Natural killer cell (primary cell): ENCODE measurements around the gene PLSCR3. TPM values are rescaled to one million over a fixed set of nuclear protein-coding genes. Genes with fewer than 3 reads are reported as not detected.

ENCODE experiments used
- ATAC-seq, 3 donors: fragments of 150-1000 bp in 2 of 3; fragments of 200-7000 bp in 1 of 3; cut with Tn5 transposase; 1 replicate in 1 of 3; 2 replicates in 2 of 3; pipeline ENCODE4 v1.10.0; 2021; ENCODE audit warnings: mild to moderate bottlenecking in 2 of 3, moderate library complexity in 2 of 3
- DNase-seq, 2 donors: peaks; one replicate each; pipeline versions ENCODE4 v3.0.0 to v3.0.0-alpha.2; 2013 to 2021; ENCODE audit warnings: mixed read lengths in 1 of 2
- H3K27ac ChIP-seq: one replicate; pipeline ENCODE4 v1.5.1; 2013; ENCODE audit warnings: mild to moderate bottlenecking, low read length
- H3K27me3 ChIP-seq: one replicate; pipeline ENCODE4 v1.6.1; 2013; ENCODE audit warnings: low read length; ENCODE audit not compliant: control insufficient read depth, insufficient read depth
- H3K36me3 ChIP-seq: one replicate; pipeline ENCODE4 v1.6.1; 2013; ENCODE audit warnings: low read length; ENCODE audit not compliant: control insufficient read depth, insufficient read depth
- H3K4me1 ChIP-seq: one replicate; pipeline ENCODE4 v1.6.1; 2013; ENCODE audit warnings: low read length; ENCODE audit not compliant: control insufficient read depth, insufficient read depth
- H3K4me3 ChIP-seq: one replicate; pipeline ENCODE4 v1.5.1; 2013; ENCODE audit warnings: low read length
- H3K9me3 ChIP-seq: one replicate; pipeline ENCODE4 v1.6.1; 2013; ENCODE audit warnings: low read length; ENCODE audit not compliant: control insufficient read depth, insufficient read depth
- H3K27ac Mint-ChIP-seq, 2 donors: one replicate each; pipeline ENCODE4 v1.8.0; 2022; ENCODE audit warnings: mild to moderate bottlenecking in 2 of 2, mixed read lengths in 2 of 2, moderate library complexity in 1 of 2
- H3K27me3 Mint-ChIP-seq, 2 donors: one replicate each; pipeline ENCODE4 v1.8.0; 2022; ENCODE audit warnings: low read depth in 2 of 2, mixed read lengths in 2 of 2
- H3K36me3 Mint-ChIP-seq: one replicate; pipeline ENCODE4 v1.8.0; 2022; ENCODE audit warnings: mixed read lengths
- H3K4me1 Mint-ChIP-seq, 2 donors: one replicate each; pipeline ENCODE4 v1.8.0; 2022; ENCODE audit warnings: mixed read lengths in 2 of 2
- H3K4me3 Mint-ChIP-seq: one replicate; pipeline ENCODE4 v1.8.0; 2022; ENCODE audit warnings: mild to moderate bottlenecking, moderate library complexity, mixed read lengths
- H3K9me3 Mint-ChIP-seq, 2 donors: one replicate each; pipeline ENCODE4 v1.8.0; 2022; ENCODE audit warnings: mixed read lengths in 2 of 2
- CTCF ChIP-seq: fragments of 200-600 bp; IDR thresholded peaks from one replicate; pipeline ENCODE4 v1.8.0; 2022; ENCODE audit warnings: antibody characterized with exemption
- WGBS: methylation state at CpG from one replicate; pipeline ENCODE4 v1.1.7; 2013; ENCODE audit warnings: missing lambda C conversion rate; ENCODE audit not compliant: insufficient coverage; 5-methylcytosine and 5-hydroxymethylcytosine counted together
- intact Hi-C: fragments of 100-400 bp; cut with micrococcal nuclease; formaldehyde crosslinking; loops from one replicate; pipeline ENCODE4 v1.14.2; 2022
- total RNA-seq, 4 donors: library from RNA; stranded (reverse); fragments of 120-200 nt in 1 of 4; gene quantifications; one replicate each; pipeline versions ENCODE4 v1.2.3 to v1.2.4, GENCODE V29; 2013 to 2022

The PLSCR3 gene
- total RNA-seq, 3 donors from 2014 or later (not counting 1 experiment from before 2014, with no cell fraction given) = 38.2 to 57.8 (median 47.0) TPM

GRCh38 chr17:7354262-7354843 is 40.0 kb downstream of the PLSCR3 start:
- Histone ChIP-seq H3K4me3 (no peak overlapping the region), H3K9me3 (no peaks in the 10 kb centered on the region), H3K27ac (no peak overlapping the region), H3K4me1 (peaks cover 45% of the 10 kb centered on the region), H3K27me3 (no peaks in the 10 kb centered on the region), H3K36me3 (no peaks in the 10 kb centered on the region)
- Mint-ChIP-seq H3K4me1 (peaks cover 9 to 38% of the 10 kb centered on the region in 2 donors), H3K4me3 (peak overlapping the region; percentile 13), H3K36me3 (no peaks in the 10 kb centered on the region), H3K9me3 (no peaks in the 10 kb centered on the region), H3K27me3 (no peaks in the 10 kb centered on the region), H3K27ac (peak overlapping the region in 1 of 2 donors; percentile 69)
- TF ChIP-seq CTCF = no peak
- ATAC-seq = no peak
- peak in 1 of 2 donors; percentile 33 for DNase-seq
- WGBS = 88% methylated on average over 9 of the region's 9 CpGs
- intact Hi-C loops = loop anchor here (5.0 to 10.0 kb wide), 2 partner anchors 83 to 330 kb away; partner anchors contain the start of genes FGF11, TMEM102, TP53 and WRAP53

- H3K36me3 ChIP-seq = peaks cover 9% of the 10 kb centered on the region
- Mint-ChIP-seq H3K27me3 (no peaks in the 10 kb centered on the region), H3K27ac (peak overlapping the region; percentile 89), H3K4me3 (peak overlapping the region; percentile 97), H3K4me1 (peaks cover 9 to 50% of the 10 kb centered on the region in 2 donors), H3K9me3 (no peaks in the 10 kb centered on the region), H3K36me3 (no peaks in the 10 kb centered on the region)
- peak overlapping the region; percentile 84 for H3K4me3 ChIP-seq
- H3K9me3 ChIP-seq = no peaks in the 10 kb centered on the region
- H3K27ac ChIP-seq = peak overlapping the region; percentile 95
- intact Hi-C loops = loop anchor here (5.0 to 10.0 kb wide), 2 partner anchors 84 to 332 kb away; partner anchors contain the start of genes FGF11, TMEM102, TP53 and WRAP53
- H3K4me1 ChIP-seq = peaks cover 45% of the 10 kb centered on the region
- no peak for DNase-seq
- WGBS = 95% methylated on average over 37 of the region's 37 CpGs
- H3K27me3 ChIP-seq = no peaks in the 10 kb centered on the region
- no peak for ATAC-seq
- TF ChIP-seq CTCF = no peak
Observed at GRCh38 chr17:7352910-7353635, 41.3 kb downstream of the PLSCR3 start.

- H3K9me3 ChIP-seq = no peaks in the 10 kb centered on the region
- H3K36me3 Mint-ChIP-seq = no peaks in the 10 kb centered on the region
- peaks cover 45% of the 10 kb centered on the region for H3K4me1 ChIP-seq
- H3K36me3 ChIP-seq = peaks cover 15% of the 10 kb centered on the region
- intact Hi-C loops = loop anchor here (5.0 to 10.0 kb wide), 2 partner anchors 85 to 332 kb away; partner anchors contain the start of genes FGF11, TMEM102, TP53 and WRAP53
- WGBS = 30% methylated on average over 10 of the region's 10 CpGs
- ATAC-seq = no peak
- no peaks in the 10 kb centered on the region for H3K9me3 Mint-ChIP-seq
- peak overlapping the region; percentile 84 for H3K4me3 ChIP-seq
- H3K27me3 Mint-ChIP-seq = no peaks in the 10 kb centered on the region
- H3K27ac Mint-ChIP-seq = peak overlapping the region; percentile 89
- no peaks in the 10 kb centered on the region for H3K27me3 ChIP-seq
- H3K4me3 Mint-ChIP-seq = peak overlapping the region; percentile 97
- H3K27ac ChIP-seq = peak overlapping the region; percentile 95
- peaks cover 9 to 55% of the 10 kb centered on the region in 2 donors for H3K4me1 Mint-ChIP-seq
- TF ChIP-seq CTCF = no peak
- peak in 1 of 2 donors; percentile 51 for DNase-seq
Observed at GRCh38 chr17:7352503-7352889, 41.8 kb downstream of the PLSCR3 start.
